GM10847 (cell line): ENCODE measurements around the gene EMILIN3.

ENCODE experiments used
- POLR2A ChIP-seq: IDR thresholded peaks from 2 replicates; pipeline ENCODE4 v1.6.1; 2011; ENCODE audit not compliant: insufficient read length; ENCODE audit errors: extremely low read depth

The EMILIN3 gene

DNA sequence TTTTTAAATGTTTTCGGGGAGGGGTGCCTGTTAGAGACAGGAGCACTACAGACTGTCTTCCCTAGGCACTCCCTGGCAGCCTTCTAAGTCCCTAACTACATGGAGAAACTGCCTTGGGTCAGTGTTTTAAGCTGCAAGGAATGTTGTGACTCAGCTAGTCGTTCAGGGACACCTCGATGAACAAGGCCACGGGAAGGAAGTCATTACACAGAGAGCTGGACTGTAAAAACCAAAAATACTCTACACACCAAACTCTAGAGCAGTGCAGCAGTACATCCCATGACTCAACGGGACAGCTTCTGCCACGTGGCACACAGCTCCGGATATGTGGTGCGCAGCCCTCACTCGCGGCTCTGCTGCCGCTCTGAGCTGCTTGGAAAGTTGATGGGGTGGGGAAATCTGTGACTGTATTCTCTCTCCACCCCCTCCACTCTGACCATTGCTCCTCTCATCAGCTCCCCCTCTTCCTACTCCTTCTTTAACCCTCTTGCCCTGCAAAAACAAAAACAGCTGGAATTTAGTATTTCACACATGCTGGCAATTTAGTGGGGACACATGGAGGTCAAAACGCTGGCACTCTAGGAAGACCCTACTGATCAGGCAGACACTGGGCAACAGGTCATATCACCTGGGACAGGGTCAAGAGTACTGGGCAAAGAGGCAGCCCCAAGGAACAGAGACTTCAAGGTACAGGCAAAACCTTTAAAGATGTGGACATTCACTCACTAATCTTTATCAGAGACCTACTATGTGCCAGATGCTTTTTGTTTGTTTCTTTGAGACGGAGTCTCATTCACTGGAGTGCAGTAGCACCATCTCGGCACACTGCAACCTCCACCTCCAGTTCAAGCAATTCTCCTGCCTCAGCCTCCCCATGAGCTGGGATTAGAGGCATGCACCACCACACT lies 36.9 kb downstream of the EMILIN3 start:
- TF ChIP-seq POLR2A = no peak

GRCh38 chr20:41327178-41327577 lies 39.4 kb downstream of the EMILIN3 start:
- TF ChIP-seq POLR2A = no peak

- TF ChIP-seq POLR2A = no peak
Measured at GRCh38 chr20:41320976-41321375, 45.6 kb downstream of the EMILIN3 start.

DNA sequence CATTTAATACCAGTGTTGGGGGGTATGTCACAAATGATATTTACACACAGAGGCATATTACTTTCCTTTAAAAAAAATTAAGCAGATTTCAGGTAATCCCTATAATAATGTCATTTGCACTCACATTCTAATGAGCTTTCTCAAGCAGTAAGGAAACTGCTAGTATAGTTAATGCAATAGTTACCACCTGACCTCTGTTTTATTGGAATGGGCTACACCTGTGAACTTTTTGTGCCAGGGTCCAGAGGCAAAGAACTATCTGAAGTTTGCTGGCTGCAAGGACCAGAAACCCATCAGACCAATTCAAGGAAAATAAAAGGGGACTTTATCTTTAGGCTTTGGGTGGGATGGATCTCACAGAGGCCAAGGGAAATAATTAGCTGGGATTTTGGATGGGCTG lies 46.2 kb downstream of the EMILIN3 start:
- no peak for TF ChIP-seq POLR2A

GRCh38 chr20:41318271-41318649 lies 48.4 kb downstream of the EMILIN3 start:
- no peak for TF ChIP-seq POLR2A

DNA sequence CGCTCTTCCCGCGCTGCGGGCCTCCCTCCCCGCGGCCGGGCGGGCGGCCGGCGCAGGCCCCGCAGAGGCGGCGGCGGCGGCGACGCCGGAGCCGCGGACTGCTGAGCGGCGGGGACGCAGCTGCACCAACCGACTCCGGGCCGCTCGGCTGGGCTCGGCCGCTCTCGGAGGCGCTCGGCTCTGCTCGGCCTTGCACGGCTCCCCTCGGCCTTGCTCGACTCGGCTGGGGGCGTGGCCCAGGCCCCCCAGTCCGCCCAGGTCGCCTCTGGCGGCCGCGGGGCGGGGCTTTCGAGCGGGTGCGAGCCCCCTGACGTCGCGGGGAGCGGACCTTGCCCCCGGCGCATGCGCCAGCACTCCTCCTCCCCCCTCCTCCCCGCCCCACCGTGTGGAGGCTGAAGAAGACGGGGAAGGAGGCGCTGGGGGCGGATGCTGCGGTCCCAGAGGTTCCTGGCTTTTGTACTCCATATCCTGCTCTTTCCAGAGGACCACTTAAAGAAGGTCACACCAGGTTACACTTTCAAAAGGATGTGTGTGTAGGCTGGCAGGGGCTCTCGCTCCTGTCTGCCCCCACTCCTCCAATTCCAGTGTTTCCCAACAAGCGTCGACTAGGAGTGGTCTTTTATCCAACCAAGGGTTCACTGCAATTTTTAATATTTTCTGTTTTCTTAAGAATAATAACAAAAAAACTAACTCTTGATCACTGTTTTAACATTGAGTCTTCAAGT lies 48.9 kb downstream of the EMILIN3 start, which contains the start of gene ZHX3:
Gene ZHX3 (minus strand): TSS at position 186 of the 725 bp plus-strand sequence. CDS start 112,815 bp downstream, outside the sequence.
- peak; percentile 44 for TF ChIP-seq POLR2A

- peak; percentile 36 for TF ChIP-seq POLR2A
Measured at GRCh38 chr20:41316602-41317545, 49.7 kb downstream of the EMILIN3 start.

- TF ChIP-seq POLR2A = no peak
Measured at GRCh38 chr20:41316051-41316450, 50.6 kb downstream of the EMILIN3 start.

GRCh38 chr20:41314386-41314785 lies 52.2 kb downstream of the EMILIN3 start:
- no peak for TF ChIP-seq POLR2A
